A673 (cell line): ENCODE data around the gene SLU7. TPM values are rescaled to one million over a fixed set of nuclear protein-coding genes. Genes with fewer than 3 reads are reported as not detected.

Experiments
- BruUV-seq: library from RNA; stranded (reverse); fragments of 400-500 nt; replicated peaks from 2 replicates; lab custom pipeline; 2021; lab: Mats Ljungman, UMichigan
- CTCF ChIA-PET: fragments of 300-600 bp; sonication (Branson Sonifier 250); formaldehyde crosslinking; loops from one replicate; lab custom pipeline; 2022; ENCODE audit warnings: antibody characterized with exemption; lab: Charles Lee
- POLR2A ChIA-PET: fragments of 300-600 bp; sonication (Branson Sonifier 250); formaldehyde crosslinking; loops from one replicate; lab custom pipeline; 2022; ENCODE audit warnings: antibody characterized with exemption; ENCODE audit not compliant: low non-redundant PET; lab: Charles Lee
- DNase-seq: peaks from one replicate; pipeline ENCODE4 v3.0.0-alpha.2; 2015; ENCODE audit warnings: low spot score
- H3K27ac ChIP-seq: fragments of 200-600 bp; sonication (generic); 2 replicates; pipeline ENCODE4 v1.5.1; 2016; ENCODE audit warnings: mixed run types, low read depth, mild to moderate bottlenecking, mixed read lengths, antibody characterized with exemption, low read length; ENCODE audit not compliant: poor library complexity, severe bottlenecking
- H3K27me3 ChIP-seq: fragments of 200-600 bp; sonication (generic); replicated peaks from 2 replicates; pipeline ENCODE4 v1.6.1; 2017; ENCODE audit warnings: mixed run types, low read depth, mild to moderate bottlenecking, mixed read lengths, antibody characterized with exemption, low read length; ENCODE audit not compliant: insufficient read depth, poor library complexity
- H3K36me3 ChIP-seq: fragments of 200-600 bp; sonication (generic); 2 replicates; pipeline ENCODE4 v1.6.1; 2016; ENCODE audit warnings: mixed run types, mild to moderate bottlenecking, mixed read lengths, antibody characterized with exemption, low read length; ENCODE audit not compliant: insufficient read depth, poor library complexity, severe bottlenecking
- H3K4me1 ChIP-seq: fragments of 200-600 bp; sonication (generic); 2 replicates; pipeline ENCODE4 v1.6.1; 2017; ENCODE audit warnings: mixed run types, mild to moderate bottlenecking, mixed read lengths, antibody characterized with exemption, low read length; ENCODE audit not compliant: insufficient read depth, poor library complexity, severe bottlenecking
- H3K4me3 ChIP-seq: fragments of 200-600 bp; sonication (generic); 2 replicates; pipeline ENCODE4 v1.5.1; 2016; ENCODE audit warnings: low read depth, mixed run types, mild to moderate bottlenecking, mixed read lengths, low read length; ENCODE audit not compliant: poor library complexity, severe bottlenecking
- H3K9me3 ChIP-seq: fragments of 200-600 bp; sonication (generic); 2 replicates; pipeline ENCODE4 v1.6.1; 2016; ENCODE audit warnings: mixed run types, low read depth, mild to moderate bottlenecking, mixed read lengths, antibody characterized with exemption, low read length; ENCODE audit not compliant: poor library complexity, severe bottlenecking
- CTCF ChIP-seq: fragments of 300-800, 200-600 bp; sonication (generic); conservative IDR thresholded peaks from 2 replicates; pipeline ENCODE4 v1.5.1; 2017; ENCODE audit warnings: low read depth, mild to moderate bottlenecking, antibody characterized with exemption, low read length, moderate library complexity, mixed read lengths
- EZH2 ChIP-seq: fragments of 200-600 bp; sonication (generic); IDR thresholded peaks from 2 replicates; pipeline ENCODE4 v1.6.1; 2017; ENCODE audit warnings: borderline replicate concordance, low read depth, mild to moderate bottlenecking, mixed read lengths, antibody characterized with exemption, low read length; ENCODE audit not compliant: poor library complexity, severe bottlenecking
- intact Hi-C: fragments of 100-400 bp; cut with micrococcal nuclease; formaldehyde crosslinking; loops from one replicate; pipeline ENCODE4 v1.10.0; 2022; ENCODE audit not compliant: unreplicated experiment
- total RNA-seq: library from RNA; stranded (reverse); gene quantifications from 2 replicates; pipeline ENCODE4 v1.2.3, GENCODE V29; 2021

SLU7 gene
- total RNA-seq, 1 experiment from 2014 or later, result 37.4 TPM

- Histone ChIP-seq H3K27ac (no peak overlapping the region), H3K36me3 (no peaks in the 10 kb centered on the region), H3K27me3 (no peaks in the 10 kb centered on the region), H3K4me3 (no peak overlapping the region), H3K9me3 (peaks cover 12% of the 10 kb centered on the region), H3K4me1 (peaks cover 7% of the 10 kb centered on the region)
- CTCF ChIA-PET, result no interaction called here
- BruUV-seq, result no TSS peak
- intact Hi-C loops, result no loop called here
- no peak for DNase-seq
- no peak for TF ChIP-seq EZH2
- no peak for TF ChIP-seq CTCF
- POLR2A ChIA-PET, result no interaction called here
These were observed 33.4 kb downstream of the SLU7 start for GRCh38 chr5:160385496-160385895.

DNA sequence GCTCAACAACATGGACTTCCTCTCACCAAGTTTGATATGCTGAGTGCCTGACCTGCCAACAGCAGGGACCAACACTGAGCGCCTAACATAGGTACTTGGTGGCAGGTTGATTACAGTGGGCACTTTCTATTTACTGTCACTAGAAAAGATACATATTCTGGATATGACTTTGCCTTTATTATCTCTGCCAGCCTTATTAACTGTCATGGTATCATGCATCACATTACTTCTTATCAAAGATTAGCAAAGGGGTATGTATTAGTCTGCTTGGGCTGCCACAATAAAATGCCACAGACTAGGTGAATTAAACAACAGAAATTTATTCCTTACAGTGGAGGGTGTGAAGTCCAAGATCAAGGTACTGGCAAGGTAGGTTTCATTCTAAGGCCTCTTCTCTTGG is 34.2 kb downstream of the SLU7 start:
- intact Hi-C loops, result no loop called here
- Histone ChIP-seq H3K36me3 (no peaks in the 10 kb centered on the region), H3K27me3 (no peaks in the 10 kb centered on the region), H3K9me3 (peaks cover 12% of the 10 kb centered on the region), H3K27ac (no peak overlapping the region), H3K4me1 (peaks cover 7% of the 10 kb centered on the region), H3K4me3 (no peak overlapping the region)
- TF ChIP-seq CTCF (no peak), EZH2 (no peak)
- ChIA-PET POLR2A (no interaction called here), CTCF (no interaction called here)
- no TSS peak for BruUV-seq
- no peak for DNase-seq

DNA sequence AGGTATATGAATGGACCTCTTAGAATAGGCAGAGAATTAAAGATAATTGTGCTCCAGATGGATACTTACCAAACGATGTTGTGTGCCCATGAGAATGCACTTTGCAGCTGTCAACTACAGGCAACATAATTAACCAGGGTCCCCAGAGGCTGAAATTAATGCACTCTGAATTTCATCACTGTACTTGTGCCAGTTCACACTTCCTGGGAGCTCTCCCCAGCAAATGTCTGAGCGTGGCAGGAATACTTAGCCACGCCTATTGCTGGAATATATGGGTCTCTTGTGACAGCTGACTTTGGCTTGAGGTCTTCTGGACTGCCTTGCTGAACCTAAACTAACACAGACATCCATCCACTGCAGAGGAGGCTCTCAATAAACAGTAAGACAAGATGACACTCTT is 36.5 kb downstream of the SLU7 start:
- no peak for TF ChIP-seq CTCF
- ChIA-PET CTCF (no interaction called here), POLR2A (no interaction called here)
- BruUV-seq, result no TSS peak
- Histone ChIP-seq H3K4me3 (no peak overlapping the region), H3K9me3 (peaks cover 4% of the 10 kb centered on the region), H3K36me3 (no peaks in the 10 kb centered on the region), H3K4me1 (peaks cover 7% of the 10 kb centered on the region), H3K27me3 (no peaks in the 10 kb centered on the region), H3K27ac (no peak overlapping the region)
- intact Hi-C loops, result no loop called here
- DNase-seq, result peak; percentile 36
